K562 (cell line): ENCODE measurements around the gene TMED8. TPM values are rescaled to one million over a fixed set of nuclear protein-coding genes. Genes with fewer than 3 reads are reported as not detected.

Source experiments
- ATAC-seq: fragments of 200-7000 bp; cut with Tn5 transposase; 3 replicates; pipeline ENCODE4 v1.9.1; 2020; ENCODE audit warnings: moderate library complexity
- BruUV-seq: library from RNA; stranded (reverse); fragments of 400-500 nt; replicated peaks from 2 replicates; lab custom pipeline; 2021; lab: Mats Ljungman, UMichigan
- CTCF ChIA-PET: fragments of 300-600 bp; formaldehyde crosslinking; extraction: SDS; loops from one replicate; lab custom pipeline; 2021; ENCODE audit warnings: low intra/inter-chr PET ratio; lab: Yijun Ruan, JAX
- POLR2A ChIA-PET: fragments of 300-600, 350-650 bp; sonication (Branson Sonifier 250); formaldehyde crosslinking; extraction: SDS; loops from one replicate; lab custom pipeline; 2021; ENCODE audit warnings: antibody characterized with exemption, inconsistent platforms; lab: Yijun Ruan, JAX
- DNase-seq, 4 experiments: peaks; one replicate each; pipeline versions ENCODE4 v3.0.0 to v3.0.0-alpha.2; 2011 to 2018; ENCODE audit warnings: low spot score in 3 of 4, mixed read lengths in 3 of 4; ENCODE audit errors: extremely low read depth in 1 of 4
- FAIRE-seq: peaks from 2 replicates; lab custom pipeline; 2011; peaks lifted over from hg19 to GRCh38; lab: Jason Lieb, UNC
- H2AFZ ChIP-seq: 2 replicates; pipeline ENCODE4 v1.6.0; 2011; ENCODE audit warnings: low read depth, low read length, control low read depth, inconsistent platforms
- H3K27ac ChIP-seq: fragments of 200-600 bp; 3 replicates; pipeline ENCODE4 v1.8.0; 2011; ENCODE audit warnings: low read depth, mild to moderate bottlenecking, control low read depth, inconsistent platforms, low read length, moderate library complexity, mixed read lengths; ENCODE audit errors: extremely low read depth
- H3K27me3 ChIP-seq, 2 experiments: fragments of 300-600 bp in 1 of 2; 2 replicates in 1 of 2; 3 replicates in 1 of 2; pipeline versions ENCODE4 v1.6.0 to v1.8.0; 2011; ENCODE audit warnings: inconsistent platforms in 2 of 2, low read length in 2 of 2, mild to moderate bottlenecking in 1 of 2, mixed read lengths in 1 of 2, moderate library complexity in 1 of 2; ENCODE audit not compliant: control insufficient read depth in 2 of 2, insufficient read depth in 2 of 2
- H3K36me3 ChIP-seq: fragments of 300-600 bp; 3 replicates; pipeline ENCODE4 v1.8.0; 2011; ENCODE audit warnings: mild to moderate bottlenecking, low read length, inconsistent platforms; ENCODE audit not compliant: control insufficient read depth, insufficient read depth
- H3K4me1 ChIP-seq, 2 experiments: fragments of 200-600 bp in 1 of 2; replicated peaks in 1 of 2; 2 replicates in 1 of 2; 3 replicates in 1 of 2; pipeline versions ENCODE4 v1.5.1 to v1.8.0; 2011; ENCODE audit warnings: inconsistent platforms in 2 of 2, low read length in 2 of 2, mild to moderate bottlenecking in 1 of 2, mixed read lengths in 1 of 2, moderate library complexity in 1 of 2; ENCODE audit not compliant: control insufficient read depth in 2 of 2, insufficient read depth in 2 of 2
- H3K4me2 ChIP-seq: 2 replicates; pipeline ENCODE4 v1.6.1; 2011; ENCODE audit warnings: low read length, control low read depth, inconsistent platforms, mixed read lengths; ENCODE audit not compliant: insufficient read depth
- H3K4me3 ChIP-seq: fragments of 200-600 bp; sonication (generic), shearing (Covaris generic); 2 replicates; pipeline ENCODE4 v1.5.1; 2016; ENCODE audit warnings: control low read depth, inconsistent platforms
- H3K79me2 ChIP-seq: fragments of 200-600 bp; 3 replicates; pipeline ENCODE4 v1.8.0; 2011; ENCODE audit warnings: low read length, inconsistent platforms; ENCODE audit not compliant: control insufficient read depth, insufficient read depth
- H3K9ac ChIP-seq, 2 experiments: 2 replicates each; pipeline versions ENCODE4 v1.6.0 to v1.6.1; 2011; ENCODE audit warnings: low read depth in 2 of 2, low read length in 2 of 2, control low read depth in 1 of 2, inconsistent platforms in 1 of 2, mild to moderate bottlenecking in 1 of 2, mixed read lengths in 1 of 2; ENCODE audit not compliant: insufficient read depth in 1 of 2
- H3K9me1 ChIP-seq: one replicate; pipeline ENCODE4 v1.6.0; 2011; ENCODE audit warnings: inconsistent platforms, mild to moderate bottlenecking, low read length, moderate library complexity; ENCODE audit not compliant: control insufficient read depth, insufficient read depth
- H3K9me3 ChIP-seq: replicated peaks from 2 replicates; pipeline ENCODE4 v1.5.1; 2011; ENCODE audit warnings: low read depth, low read length, inconsistent platforms; ENCODE audit not compliant: control insufficient read depth, insufficient read depth
- H4K20me1 ChIP-seq: replicated peaks from 2 replicates; pipeline ENCODE4 v1.6.1; 2011; ENCODE audit warnings: low read length, inconsistent platforms, mixed read lengths; ENCODE audit not compliant: control insufficient read depth, insufficient read depth
- CBFA2T2 ChIP-seq: fragments of 450-650 bp; conservative IDR thresholded peaks from 2 replicates; pipeline ENCODE4 v1.6.1; 2017; ENCODE audit warnings: mild to moderate bottlenecking
- CBFA2T3 ChIP-seq: fragments of 450-650 bp; IDR thresholded peaks from 2 replicates; pipeline ENCODE4 v1.6.1; 2017
- KDM1A ChIP-seq, 2 experiments: fragments of 450-650 bp; IDR thresholded peaks; 2 replicates each; pipeline ENCODE4 v1.6.1; 2016; ENCODE audit warnings: mild to moderate bottlenecking in 2 of 2
- MCM2 ChIP-seq: fragments of 450-650 bp; IDR thresholded peaks from 2 replicates; pipeline ENCODE4 v1.6.1; 2017; ENCODE audit warnings: low read depth, mild to moderate bottlenecking
- RBM39 ChIP-seq: fragments of 200-400 bp; formaldehyde crosslinking; optimal IDR thresholded peaks from 2 replicates; pipeline ENCODE3; 2018; ENCODE audit warnings: low read depth, low read length
- RCOR1 ChIP-seq, 2 experiments: IDR thresholded peaks; 2 replicates each; pipeline ENCODE4 v1.6.1; 2012; ENCODE audit warnings: low read depth in 2 of 2, low read length in 2 of 2, borderline replicate concordance in 1 of 2, improper control_type of control experiment in 1 of 2
- SOX6 ChIP-seq: fragments of 450-650 bp; IDR thresholded peaks from 2 replicates; pipeline ENCODE4 v1.6.1; 2014; ENCODE audit warnings: mild to moderate bottlenecking
- TAL1 ChIP-seq: fragments of 450-650 bp; IDR thresholded peaks from 2 replicates; pipeline ENCODE4 v1.6.1; 2016; ENCODE audit warnings: mild to moderate bottlenecking
- TEAD1 ChIP-seq, 2 experiments: fragments of 450-650 bp in 1 of 2; sonication (generic) in 1 of 2; formaldehyde crosslinking; IDR thresholded peaks; 2 replicates each; pipeline versions ENCODE4 v1.4.0 to v1.8.0; 2020 to 2022; ENCODE audit warnings: mild to moderate bottlenecking in 2 of 2, missing genetic modification reagents in 1 of 2
- TEAD4 ChIP-seq, 2 experiments: sonication (generic) in 1 of 2; formaldehyde crosslinking in 1 of 2; IDR thresholded peaks; 2 replicates each; pipeline versions ENCODE4 v1.6.1 to v1.8.0; 2012 to 2022; ENCODE audit warnings: borderline replicate concordance in 1 of 2, inconsistent platforms in 1 of 2, low read length in 1 of 2, mild to moderate bottlenecking in 1 of 2, missing genetic modification reagents in 1 of 2
- ZSCAN32 ChIP-seq: fragments of 450-650 bp; formaldehyde crosslinking; IDR thresholded peaks from 2 replicates; pipeline ENCODE4 v1.4.0; 2020; ENCODE audit warnings: mild to moderate bottlenecking, moderate library complexity
- WGBS: fragments of 100-300 bp; shearing (Covaris generic); methylation state at CpG from one replicate; pipeline ENCODE4 v1.1.6; 2016; ENCODE audit warnings: low coverage, mixed read lengths; ENCODE audit not compliant: insufficient coverage; ENCODE audit errors: missing lambda C conversion rate; 5-methylcytosine and 5-hydroxymethylcytosine counted together
- in situ Hi-C: fragments of 300-500 bp; cut with MboI; formaldehyde crosslinking; loops from 4 replicates; pipeline ENCODE4 v1.15.0; 2018; ENCODE audit warnings: inconsistent platforms, mixed read lengths
- intact Hi-C: fragments of 100-400 bp; cut with micrococcal nuclease; formaldehyde crosslinking; loops from 2 replicates; pipeline ENCODE4 v1.14.2; 2022
- polyA plus RNA-seq, 8 experiments: library from polyadenylated mRNA; depleted of rRNA in 4 of 8; stranded (reverse) in 5 of 8; unstranded in 3 of 8; fragments of >200 nt; fragmentation: Nextera tagmentation in 2 of 8; fragmentation: Illumina TruSeq in 1 of 8; extraction: Ambion mirVana in 2 of 8; extraction: Trizol in 1 of 8; gene quantifications; 2 replicates each; pipeline versions ENCODE4 v1.2.1 to v1.2.3, GENCODE V29; 2011 to 2014; ENCODE audit warnings: inconsistent platforms in 1 of 8, missing spikeins in 1 of 8
- total RNA-seq, 7 experiments: library from RNA; depleted of rRNA in 6 of 7; stranded (reverse); fragments of >200 nt in 6 of 7; fragmentation: Illumina TruSeq in 2 of 7; extraction: Trizol in 2 of 7; gene quantifications; 2 replicates each; pipeline versions ENCODE4 v1.2.1 to v1.2.3, GENCODE V29; 2011 to 2021; ENCODE audit warnings: low replicate concordance in 1 of 7
- TF ChIP-seq, protein P1 (sequence below): fragments of 200-800 bp; sonication (Bioruptor generic); IDR thresholded peaks from 2 replicates; pipeline ENCODE4 v1.6.1; 2017; ENCODE audit warnings: missing genetic modification characterization, missing compliant biosample characterization

Gene TMED8
- total and polyA plus RNA-seq, 9 of the 15 experiments (the other 6 are each of a cell fraction or from before 2014, with no cell fraction given) = 3.3 to 17.4 (median 12.0) TPM

- H3K27me3 ChIP-seq = no peaks in the 10 kb centered on the region
- TF ChIP-seq TEAD4 (IDR thresholded peaks at IDR 0.05; ENCODE audit: low read length) = peak; percentile 50; the same call in 1 of the 2 replicates
- TF ChIP-seq TEAD4 (CRISPR knock-in tag; IDR thresholded peaks at IDR 0.05; ENCODE audit: borderline replicate concordance) = no peak
- no peak for TF ChIP-seq RBM39
- 0 out of 4 replicates have a peak, but pooled peaks of 1 of the 2 experiments have one; percentile 20 for TF ChIP-seq KDM1A (IDR thresholded peaks at IDR 0.05)
- TF ChIP-seq MCM2 = no peak
- peak; percentile 11; the same call in 1 of the 2 replicates for TF ChIP-seq SOX6
- peak; percentile 26; the same call in 1 of the 2 replicates for TF ChIP-seq TAL1
- TF ChIP-seq CBFA2T2 = peak; percentile 34; the same call in 1 of the 2 replicates
- TF ChIP-seq, protein P1, sequence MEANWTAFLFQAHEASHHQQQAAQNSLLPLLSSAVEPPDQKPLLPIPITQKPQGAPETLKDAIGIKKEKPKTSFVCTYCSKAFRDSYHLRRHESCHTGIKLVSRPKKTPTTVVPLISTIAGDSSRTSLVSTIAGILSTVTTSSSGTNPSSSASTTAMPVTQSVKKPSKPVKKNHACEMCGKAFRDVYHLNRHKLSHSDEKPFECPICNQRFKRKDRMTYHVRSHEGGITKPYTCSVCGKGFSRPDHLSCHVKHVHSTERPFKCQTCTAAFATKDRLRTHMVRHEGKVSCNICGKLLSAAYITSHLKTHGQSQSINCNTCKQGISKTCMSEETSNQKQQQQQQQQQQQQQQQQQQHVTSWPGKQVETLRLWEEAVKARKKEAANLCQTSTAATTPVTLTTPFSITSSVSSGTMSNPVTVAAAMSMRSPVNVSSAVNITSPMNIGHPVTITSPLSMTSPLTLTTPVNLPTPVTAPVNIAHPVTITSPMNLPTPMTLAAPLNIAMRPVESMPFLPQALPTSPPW (CRISPR knock-in tag) = no peak
- TF ChIP-seq TEAD1 (CRISPR knock-in tag; IDR thresholded peaks at IDR 0.05) = no peak
- TF ChIP-seq RCOR1 (IDR thresholded peaks at IDR 0.05; ENCODE audit: borderline replicate concordance in 1 of 2, low read depth in 2 of 2, low read length in 2 of 2) = 0 out of 4 replicates have a peak, but pooled peaks of 1 of the 2 experiments have one; percentile 10
- TF ChIP-seq CBFA2T3 = peak; percentile 60
- no peak for TF ChIP-seq ZSCAN32 (CRISPR knock-in tag)
- TF ChIP-seq, all 486 proteins: peak for 7
- in situ Hi-C loops (no loop called here), intact Hi-C loops (no loop called here)
- Histone ChIP-seq H3K9me3 (no peaks in the 10 kb centered on the region), H3K9me1 (peaks cover 3% of the 10 kb centered on the region), H3K9ac (no peak overlapping the region), H3K4me3 (no peak overlapping the region), H2AFZ (no peak overlapping the region), H3K4me2 (no peak overlapping the region), H3K4me1 (no peaks in the 10 kb centered on the region; a peak in 1 of 5 replicates), H3K79me2 (no peaks in the 10 kb centered on the region; the same call in 2 of the 3 replicates), H3K36me3 (peaks cover 5% of the 10 kb centered on the region; the same call in 1 of the 3 replicates), H4K20me1 (0 out of 2 replicates have a peak, but pooled peaks cover 3% of the 10 kb centered on the region), H3K27ac (no peak overlapping the region)
- CTCF ChIA-PET = no interaction called here
- DNase-seq = no peak
- POLR2A ChIA-PET = interaction anchor here (0.8 kb wide), 1 partner anchor 144 kb away, joined by 4 read pairs; the partner anchor contains the start of genes AHSA1 and VIPAS39
- FAIRE-seq = no peak
- 8% methylated on average over 1 of the region's 1 CpG for WGBS
- BruUV-seq = no TSS peak
- ATAC-seq = no peak
These were observed 63.5 kb downstream of the TMED8 start for GRCh38 chr14:77313371-77313770.
